HG02840 (cell line): Measurements from ENCODE around the gene CLEC6A.
A peak's percentile ranks its signal among the peaks of the same experiment; 100 is the strongest.
"Not testable (repeated sequence)": the region's sequence is repeated elsewhere in the genome, so short reads cannot be mapped to it uniquely, and the experiment has no call there.

Experiments used
- ATAC-seq: cut with Tn5 transposase; IDR thresholded peaks from one replicate; pipeline ENCODE4 v1.9.1; 2021; ENCODE audit warnings: mild to moderate bottlenecking, moderate library complexity, moderate number of reproducible peaks; ENCODE audit not compliant: unreplicated experiment, low FRiP score

CLEC6A gene

GRCh38 chr12:8491646-8492530 lies 36.1 kb downstream of the CLEC6A start:
- no peak for ATAC-seq

DNA sequence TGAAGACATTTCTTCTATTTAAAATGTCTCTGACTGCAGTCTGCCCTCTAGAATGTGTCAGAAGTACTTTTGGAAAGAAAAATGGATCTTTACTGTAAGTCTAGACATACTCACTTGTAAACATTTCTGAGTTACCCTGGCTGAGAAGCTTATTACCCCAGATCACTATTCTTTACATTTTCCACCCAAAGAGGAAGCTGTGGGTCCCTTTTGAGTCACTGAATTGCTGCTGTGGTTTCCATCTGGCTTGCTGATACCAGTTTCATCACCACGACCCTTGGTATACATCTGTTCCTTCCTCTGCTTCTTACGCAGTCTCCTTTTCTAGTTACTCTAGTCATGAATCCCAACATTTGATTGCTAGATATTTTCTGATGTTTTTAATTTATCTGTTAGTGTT lies 37.3 kb downstream of the CLEC6A start:
- peak; percentile 89 for ATAC-seq

- not testable (repeated sequence) for ATAC-seq
These were observed 39.9 kb downstream of the CLEC6A start for GRCh38 chr12:8495671-8496070.

- not testable (repeated sequence) for ATAC-seq
These were observed 40.3 kb downstream of the CLEC6A start for GRCh38 chr12:8496074-8496473.

GRCh38 chr12:8499616-8500015 lies 43.9 kb downstream of the CLEC6A start:
- no peak for ATAC-seq

DNA sequence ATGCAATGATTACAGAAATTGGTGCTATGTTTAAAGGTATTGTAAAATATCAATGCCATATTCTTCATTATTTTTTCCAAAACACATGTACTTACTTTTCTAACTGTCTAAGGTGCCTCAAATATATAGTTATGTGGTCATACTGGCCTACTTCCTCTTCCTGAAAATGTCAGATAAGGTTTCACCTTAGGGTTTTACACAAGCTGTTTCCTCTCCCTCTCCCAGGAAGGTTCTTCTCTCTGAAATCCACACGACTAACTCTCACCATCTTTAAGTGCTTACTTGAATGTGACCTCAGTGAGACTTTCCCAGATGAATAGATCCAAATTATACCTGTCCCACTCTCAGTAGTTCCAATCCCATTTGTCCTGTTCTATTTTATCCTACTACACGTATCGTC lies 46.0 kb downstream of the CLEC6A start:
- ATAC-seq, result no peak

- no peak for ATAC-seq
These were observed 48.6 kb downstream of the CLEC6A start for GRCh38 chr12:8504351-8504750.

- no peak for ATAC-seq
These were observed 51.8 kb downstream of the CLEC6A start for GRCh38 chr12:8507596-8507995.

- no peak for ATAC-seq
These were observed 52.5 kb downstream of the CLEC6A start for GRCh38 chr12:8508223-8508622.

DNA sequence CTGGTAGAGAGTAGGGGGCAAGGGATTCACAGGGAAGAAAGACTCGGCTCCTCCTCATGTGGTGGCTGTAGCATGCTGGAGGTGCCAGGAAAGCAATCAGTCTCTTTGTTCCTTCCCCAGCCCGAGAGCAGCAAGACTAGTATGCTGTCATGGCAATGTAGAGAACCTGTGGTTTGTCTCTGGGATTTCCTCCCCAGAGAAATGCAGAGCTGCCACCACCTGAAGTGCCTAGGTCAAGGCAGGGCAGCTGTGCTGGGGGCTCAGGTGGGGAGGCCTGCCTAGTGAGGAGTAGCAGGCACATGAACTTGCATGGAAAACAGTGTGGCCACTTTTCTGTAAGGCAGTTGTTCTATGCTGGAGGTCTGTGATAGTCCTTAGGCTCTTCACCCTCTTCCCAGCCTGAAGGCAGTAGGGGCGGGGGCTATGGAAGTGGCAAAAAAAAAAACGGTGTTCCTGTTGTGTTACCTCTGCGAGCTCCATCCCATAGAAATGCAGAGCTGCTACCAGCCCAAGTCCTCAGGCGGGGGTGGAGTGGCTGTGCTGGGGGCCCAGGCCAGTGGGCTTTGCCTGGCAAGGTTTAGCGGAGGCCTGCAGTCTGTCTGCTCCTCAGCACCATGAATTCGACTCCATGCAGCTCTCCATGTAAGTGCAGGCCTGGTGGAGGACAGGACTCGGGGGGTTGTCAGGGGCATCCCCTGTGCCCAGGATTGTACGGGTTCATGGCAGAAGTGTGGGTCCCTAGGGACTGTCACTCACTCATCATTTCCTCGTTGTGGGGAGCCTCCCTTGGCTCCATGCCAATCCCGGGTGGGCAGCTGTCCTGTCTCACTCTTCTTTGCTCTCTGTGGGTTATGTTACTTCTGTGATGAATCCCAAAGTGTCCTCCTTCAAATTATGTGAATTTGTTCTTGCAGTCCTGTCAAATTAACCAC lies 53.4 kb downstream of the CLEC6A start:
- no peak for ATAC-seq

DNA sequence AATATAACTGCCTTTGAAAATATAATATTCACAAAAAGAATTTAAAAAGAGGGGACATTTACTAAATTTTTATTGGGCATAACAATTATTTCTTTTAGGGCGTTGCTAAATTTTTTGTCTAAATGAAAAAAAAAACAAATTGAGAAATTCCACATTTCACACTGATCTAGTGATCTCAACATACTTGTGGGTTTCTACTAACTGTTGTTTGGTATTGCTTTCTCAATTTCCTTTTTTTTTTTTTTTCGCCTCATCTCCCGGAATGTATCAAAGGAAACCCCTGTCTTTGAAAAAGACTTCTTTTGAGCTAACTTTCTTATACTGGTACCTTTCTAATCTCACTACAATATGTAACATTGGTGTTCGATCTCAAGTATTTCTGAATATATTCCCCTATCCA lies 57.5 kb downstream of the CLEC6A start, which contains the start of gene CLEC4D:
CLEC4D (plus strand) TSS at position 248 of the 400 bp plus-strand sequence. CDS start 230 bp downstream, outside the sequence.
- no peak for ATAC-seq

- no peak for ATAC-seq
These were observed 62.2 kb downstream of the CLEC6A start for GRCh38 chr12:8517971-8518370.

- no peak for ATAC-seq
These were observed 63.4 kb downstream of the CLEC6A start for GRCh38 chr12:8519171-8519570.

DNA sequence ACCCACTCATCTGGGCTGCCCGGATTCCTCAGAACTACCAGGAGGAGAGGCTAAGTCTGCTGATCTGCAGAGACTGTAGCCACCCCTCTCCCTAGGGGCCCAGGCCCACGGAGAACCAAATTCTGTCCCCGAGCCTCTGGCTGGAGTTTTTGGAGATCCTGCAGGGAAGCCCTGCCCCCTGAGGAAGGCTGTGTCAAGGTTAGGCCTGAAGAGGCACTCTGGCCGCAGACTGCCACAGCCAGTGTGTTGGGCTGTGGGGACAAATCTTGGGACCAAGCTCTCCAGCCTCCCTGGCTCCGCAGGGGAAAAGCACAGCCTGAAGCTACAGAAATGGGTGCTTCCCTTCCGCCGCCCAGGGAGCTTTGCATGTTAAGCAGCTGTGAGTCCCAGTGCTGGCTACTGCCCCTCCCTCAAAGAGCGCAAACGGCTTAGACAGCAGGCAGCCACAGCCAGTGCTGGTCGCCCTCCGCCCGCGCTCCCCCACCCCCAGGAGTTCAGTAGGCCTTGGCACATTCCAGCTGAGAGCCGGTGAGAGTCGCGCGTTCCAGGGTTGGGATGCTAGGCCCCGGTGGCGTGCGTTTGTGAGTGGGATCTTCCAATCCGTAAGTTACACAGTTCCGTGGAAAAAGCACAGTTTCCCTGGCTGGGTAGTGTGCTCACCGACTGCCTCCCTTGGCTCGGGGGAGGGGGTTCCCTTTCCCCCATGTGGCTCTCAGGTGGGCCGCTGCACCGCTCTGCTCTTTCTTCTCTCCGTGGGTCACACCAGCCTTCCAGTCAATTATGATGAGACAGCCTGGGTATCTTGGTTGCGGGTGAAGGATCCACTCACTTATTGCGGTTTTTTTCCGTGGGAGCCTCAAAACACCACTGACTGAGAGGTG lies 71.7 kb downstream of the CLEC6A start:
- no peak for ATAC-seq
